K562 (cell line): ENCODE results near the gene LATS2. TPM values are rescaled to one million over a fixed set of nuclear protein-coding genes. Genes with fewer than 3 reads are reported as not detected.

Experiments used
- ATF7 ChIP-seq: fragments of 450-650 bp; IDR thresholded peaks from 2 replicates; pipeline ENCODE4 v1.7.1; 2014; ENCODE audit warnings: mild to moderate bottlenecking, moderate library complexity
- CTBP1 ChIP-seq: fragments of 450-650 bp; IDR thresholded peaks from 2 replicates; pipeline ENCODE4 v1.6.1; 2016; ENCODE audit warnings: borderline replicate concordance
- MLLT1 ChIP-seq, 2 experiments: fragments of 450-650 bp; IDR thresholded peaks; 2 replicates each; pipeline ENCODE4 v1.6.1; 2016
- POLR2B ChIP-seq: fragments of 450-650 bp; IDR thresholded peaks from 2 replicates; pipeline ENCODE4 v1.6.1; 2018; ENCODE audit warnings: low read depth; ENCODE audit not compliant: partially characterized antibody
- PRDM10 ChIP-seq: fragments of 450-650 bp; IDR thresholded peaks from 2 replicates; pipeline ENCODE4 v1.6.1; 2018; ENCODE audit not compliant: partially characterized antibody
- SNRNP70 ChIP-seq: fragments of 200-400 bp; formaldehyde crosslinking; optimal IDR thresholded peaks from 2 replicates; pipeline ENCODE3; 2017; ENCODE audit warnings: low read depth, low read length
- ZZZ3 ChIP-seq: fragments of 450-650 bp; IDR thresholded peaks from 2 replicates; pipeline ENCODE4 v1.6.1; 2016; ENCODE audit warnings: antibody characterized with exemption, mild to moderate bottlenecking, moderate library complexity
- polyA plus RNA-seq, 8 experiments: library from polyadenylated mRNA; depleted of rRNA in 4 of 8; stranded (reverse) in 5 of 8; unstranded in 3 of 8; fragments of >200 nt; fragmentation: Nextera tagmentation in 2 of 8; fragmentation: Illumina TruSeq in 1 of 8; extraction: Ambion mirVana in 2 of 8; extraction: Trizol in 1 of 8; gene quantifications; 2 replicates each; pipeline versions ENCODE4 v1.2.1 to v1.2.3, GENCODE V29; 2011 to 2014; ENCODE audit warnings: inconsistent platforms in 1 of 8, missing spikeins in 1 of 8
- total RNA-seq, 7 experiments: library from RNA; depleted of rRNA in 6 of 7; stranded (reverse); fragments of >200 nt in 6 of 7; fragmentation: Illumina TruSeq in 2 of 7; extraction: Trizol in 2 of 7; gene quantifications; 2 replicates each; pipeline versions ENCODE4 v1.2.1 to v1.2.3, GENCODE V29; 2011 to 2021; ENCODE audit warnings: low replicate concordance in 1 of 7

The LATS2 gene
- total and polyA plus RNA-seq, 9 of the 15 experiments (the other 6 are each of a cell fraction or from before 2014, with no cell fraction given) = 0.18 to 3.7 (median 0.76) TPM

GRCh38 chr13:21079221-21079620, 17.8 kb upstream of the LATS2 start (continued):
- TF ChIP-seq PRDM10 (no peak), MLLT1 (IDR thresholded peaks at IDR 0.05) (no peak), ZZZ3 (no peak), ATF7 (no peak), SNRNP70 (no peak), POLR2B (no peak), CTBP1 (no peak)
- TF ChIP-seq, all 486 proteins: peak for 0
